Measurements from ENCODE around the gene MIA2.

Gene MIA2

GRCh38 chr14:39302124-39302810 lies 68.6 kb downstream of the MIA2 start:
- no peak overlapping the region for H3K4me3 ChIP-seq (ENCODE audit: low read length)
- DNase-seq (ENCODE audit: low read depth): no peak
- TF ChIP-seq CTCF (conservative IDR thresholded peaks at IDR 0.05; ENCODE audit: low read depth, low read length): no peak

GRCh38 chr14:39303115-39303514 lies 69.4 kb downstream of the MIA2 start:
- H3K4me3 ChIP-seq (ENCODE audit: low read length): no peak overlapping the region
- peak; percentile 33 for DNase-seq (ENCODE audit: low read depth)
- no peak for TF ChIP-seq CTCF (conservative IDR thresholded peaks at IDR 0.05; ENCODE audit: low read depth, low read length)

- no peak for DNase-seq (ENCODE audit: low read depth)
- no peak overlapping the region for H3K4me3 ChIP-seq (ENCODE audit: low read length)
- TF ChIP-seq CTCF (conservative IDR thresholded peaks at IDR 0.05; ENCODE audit: low read depth, low read length): no peak
Measured at GRCh38 chr14:39307815-39308214, 74.1 kb downstream of the MIA2 start.

- no peak for DNase-seq (ENCODE audit: low read depth)
- no peak for TF ChIP-seq CTCF (conservative IDR thresholded peaks at IDR 0.05; ENCODE audit: low read depth, low read length)
- H3K4me3 ChIP-seq (ENCODE audit: low read length): no peak overlapping the region
Measured at GRCh38 chr14:39310051-39310450, 76.3 kb downstream of the MIA2 start.

GRCh38 chr14:39315859-39316444 lies 82.2 kb downstream of the MIA2 start:
- DNase-seq (ENCODE audit: low read depth): no peak
- no peak for TF ChIP-seq CTCF (conservative IDR thresholded peaks at IDR 0.05; ENCODE audit: low read depth, low read length)
- no peak overlapping the region for H3K4me3 ChIP-seq (ENCODE audit: low read length)

- DNase-seq (ENCODE audit: low read depth): no peak
- no peak for TF ChIP-seq CTCF (conservative IDR thresholded peaks at IDR 0.05; ENCODE audit: low read depth, low read length)
- no peak overlapping the region for H3K4me3 ChIP-seq (ENCODE audit: low read length)
Measured at GRCh38 chr14:39316830-39317553, 83.3 kb downstream of the MIA2 start.

Data from retinal pigment epithelial cell (primary cell).